HEK293 (cell line): ENCODE results near the gene TOM1L2.

Experiments
- CTCF ChIA-PET: fragments of 350-600 bp; formaldehyde crosslinking; extraction: SDS; loops from one replicate; lab custom pipeline; 2021; ENCODE audit warnings: antibody characterized with exemption; lab: Yijun Ruan, JAX
- POLR2A ChIA-PET: fragments of 300-600 bp; formaldehyde crosslinking; extraction: SDS; loops from one replicate; lab custom pipeline; 2020; ENCODE audit warnings: antibody characterized with exemption, inconsistent platforms; lab: Yijun Ruan, JAX
- H3K27ac ChIP-seq: fragments of 200-500 bp; sonication (Bioruptor generic); 2 replicates; pipeline ENCODE4 v1.5.1; 2014; ENCODE audit warnings: low read depth, low read length, control low read depth, inconsistent platforms; ENCODE audit errors: extremely low read depth
- H3K36me3 ChIP-seq, 2 experiments: fragments of 200-500 bp in 1 of 2; sonication (Bioruptor generic) in 1 of 2; 1 replicate in 1 of 2; 2 replicates in 1 of 2; pipeline ENCODE4 v1.5.1; 2014 to 2017; ENCODE audit warnings: inconsistent platforms in 2 of 2, low read length in 2 of 2; ENCODE audit not compliant: control insufficient read depth in 2 of 2, insufficient read depth in 1 of 2
- H3K4me1 ChIP-seq: fragments of 200-500 bp; sonication (Bioruptor generic); 2 replicates; pipeline ENCODE4 v1.5.1; 2014; ENCODE audit warnings: mild to moderate bottlenecking, low read length, inconsistent platforms; ENCODE audit not compliant: control insufficient read depth, insufficient read depth
- H3K4me3 ChIP-seq: 2 replicates; pipeline ENCODE4 v1.5.1; 2011; ENCODE audit warnings: low read depth, mild to moderate bottlenecking, control low read depth, low read length, moderate library complexity
- H3K9me3 ChIP-seq: fragments of 200-500 bp; sonication (Bioruptor generic); 2 replicates; pipeline ENCODE4 v1.5.1; 2014; ENCODE audit warnings: low read depth, low read length, inconsistent platforms; ENCODE audit not compliant: control insufficient read depth, insufficient read depth
- EGR2 ChIP-seq: fragments of 450-650 bp; formaldehyde crosslinking; IDR thresholded peaks from 2 replicates; pipeline ENCODE4 v1.5.1; 2016; ENCODE audit warnings: low read depth, missing biosample characterization, missing genetic modification characterization
- GLIS1 ChIP-seq: fragments of 450-650 bp; formaldehyde crosslinking; IDR thresholded peaks from 2 replicates; pipeline ENCODE4 v1.5.1; 2016; ENCODE audit warnings: missing biosample characterization, missing genetic modification characterization
- KLF16 ChIP-seq: fragments of 450-650 bp; formaldehyde crosslinking; IDR thresholded peaks from 2 replicates; pipeline ENCODE4 v1.5.1; 2017; ENCODE audit warnings: missing biosample characterization, missing genetic modification characterization
- KLF9 ChIP-seq: fragments of 450-650 bp; formaldehyde crosslinking; IDR thresholded peaks from 2 replicates; pipeline ENCODE4 v1.5.1; 2016; ENCODE audit warnings: missing biosample characterization, missing genetic modification characterization, low read depth
- OSR2 ChIP-seq: fragments of 450-650 bp; formaldehyde crosslinking; IDR thresholded peaks from 2 replicates; pipeline ENCODE4 v1.5.1; 2016; ENCODE audit warnings: missing biosample characterization, missing genetic modification characterization
- PRDM2 ChIP-seq: fragments of 450-650 bp; formaldehyde crosslinking; IDR thresholded peaks from 2 replicates; pipeline ENCODE4 v1.5.1; 2016; ENCODE audit warnings: missing biosample characterization, missing genetic modification characterization, borderline replicate concordance
- REPIN1 ChIP-seq: fragments of 450-650 bp; formaldehyde crosslinking; IDR thresholded peaks from 2 replicates; pipeline ENCODE4 v1.5.1; 2017; ENCODE audit warnings: missing biosample characterization, missing genetic modification characterization, low read depth
- ZFHX2 ChIP-seq: fragments of 450-650 bp; formaldehyde crosslinking; conservative IDR thresholded peaks from 2 replicates; pipeline ENCODE4 v1.5.1; 2016; ENCODE audit warnings: missing biosample characterization, missing genetic modification characterization
- ZNF10 ChIP-seq: fragments of 450-650 bp; formaldehyde crosslinking; IDR thresholded peaks from 2 replicates; pipeline ENCODE4 v1.5.1; 2017; ENCODE audit warnings: missing biosample characterization, missing genetic modification characterization
- ZNF133 ChIP-seq: fragments of 450-650 bp; formaldehyde crosslinking; IDR thresholded peaks from 2 replicates; pipeline ENCODE4 v1.5.1; 2016; ENCODE audit warnings: missing biosample characterization, missing genetic modification characterization
- ZNF16 ChIP-seq: fragments of 450-650 bp; formaldehyde crosslinking; IDR thresholded peaks from 2 replicates; pipeline ENCODE4 v1.5.1; 2016; ENCODE audit warnings: low read depth, missing biosample characterization, missing genetic modification characterization
- ZNF354C ChIP-seq: fragments of 450-650 bp; formaldehyde crosslinking; IDR thresholded peaks from 2 replicates; pipeline ENCODE4 v1.5.1; 2016; ENCODE audit warnings: missing biosample characterization, missing genetic modification characterization, low read depth, borderline replicate concordance
- ZNF37A ChIP-seq: fragments of 450-650 bp; IDR thresholded peaks from 2 replicates; pipeline ENCODE4 v1.5.1; 2018; ENCODE audit warnings: missing biosample characterization, missing genetic modification characterization
- ZNF391 ChIP-seq: fragments of 450-650 bp; formaldehyde crosslinking; IDR thresholded peaks from 2 replicates; pipeline ENCODE4 v1.5.1; 2016; ENCODE audit warnings: low read depth, missing biosample characterization, missing genetic modification characterization, borderline replicate concordance
- ZNF530 ChIP-seq: fragments of 450-650 bp; formaldehyde crosslinking; IDR thresholded peaks from 2 replicates; pipeline ENCODE4 v1.5.1; 2016; ENCODE audit warnings: low read depth, missing biosample characterization, missing genetic modification characterization
- ZNF571 ChIP-seq: fragments of 450-650 bp; formaldehyde crosslinking; IDR thresholded peaks from 2 replicates; pipeline ENCODE4 v1.5.0; 2017; ENCODE audit warnings: missing biosample characterization, missing genetic modification characterization
- ZNF600 ChIP-seq: fragments of 450-650 bp; formaldehyde crosslinking; IDR thresholded peaks from 2 replicates; pipeline ENCODE4 v1.5.1; 2016; ENCODE audit warnings: missing biosample characterization, missing genetic modification characterization
- ZNF654 ChIP-seq: fragments of 450-650 bp; formaldehyde crosslinking; IDR thresholded peaks from 2 replicates; pipeline ENCODE4 v1.5.1; 2016; ENCODE audit warnings: low read depth, missing biosample characterization, missing genetic modification characterization
- ZNF660 ChIP-seq: fragments of 450-650 bp; IDR thresholded peaks from 2 replicates; pipeline ENCODE4 v1.5.1; 2018; ENCODE audit warnings: missing biosample characterization, mild to moderate bottlenecking, missing genetic modification characterization
- ZNF670 ChIP-seq: fragments of 450-650 bp; formaldehyde crosslinking; IDR thresholded peaks from 2 replicates; pipeline ENCODE4 v1.5.1; 2016; ENCODE audit warnings: missing biosample characterization, missing genetic modification characterization, low read depth
- ZNF76 ChIP-seq: fragments of 450-650 bp; formaldehyde crosslinking; IDR thresholded peaks from 2 replicates; pipeline ENCODE4; 2016; ENCODE audit warnings: low read depth, missing biosample characterization, missing genetic modification characterization, borderline replicate concordance
- ZNF768 ChIP-seq: fragments of 450-650 bp; formaldehyde crosslinking; IDR thresholded peaks from 2 replicates; pipeline ENCODE4 v1.5.1; 2018; ENCODE audit warnings: missing biosample characterization, mild to moderate bottlenecking, missing genetic modification characterization
- ZNF830 ChIP-seq: fragments of 450-650 bp; IDR thresholded peaks from 2 replicates; pipeline ENCODE4 v1.5.0; 2018; ENCODE audit warnings: missing biosample characterization, missing genetic modification characterization, low read depth, mild to moderate bottlenecking, moderate library complexity
- ZSCAN5A ChIP-seq: fragments of 450-650 bp; formaldehyde crosslinking; IDR thresholded peaks from 2 replicates; pipeline ENCODE4 v1.5.1; 2016; ENCODE audit warnings: missing biosample characterization, missing genetic modification characterization
- TF ChIP-seq, protein P1 (sequence below): fragments of 450-650 bp; formaldehyde crosslinking; IDR thresholded peaks from 2 replicates; pipeline ENCODE4 v1.5.1; 2016; ENCODE audit warnings: missing biosample characterization, missing genetic modification characterization

Gene TOM1L2

GRCh38 chr17:17806611-17807274 is 165.5 kb downstream of the TOM1L2 start:
- peaks cover 2% of the 10 kb centered on the region for H3K4me1 ChIP-seq
- H3K4me3 ChIP-seq: no peak overlapping the region
- ChIA-PET CTCF (interaction anchor here (0.6 to 2.3 kb wide), 6 partner anchors 23 to 337 kb away, joined by 3 to 8 read pairs (median 4); no protein-coding TSS in a partner anchor), POLR2A (no interaction called here)
- peaks cover 0 to 69% of the 10 kb centered on the region in 2 experiments; a peak in 2 of 3 replicates for H3K36me3 ChIP-seq
- peak; percentile 89 for TF ChIP-seq ZNF10
- no peak for TF ChIP-seq ZNF670 (tag by site-specific recombination)
- TF ChIP-seq ZNF830 (tag by site-specific recombination): no peak
- TF ChIP-seq GLIS1 (tag by site-specific recombination): no peak
- no peak for TF ChIP-seq KLF9 (tag by site-specific recombination)
- TF ChIP-seq ZNF133: no peak
- no peak for TF ChIP-seq ZNF660
- peak; percentile 72; the same call in 1 of the 2 replicates for TF ChIP-seq ZNF600 (tag by site-specific recombination)
- no peak for TF ChIP-seq EGR2 (tag by site-specific recombination)
- TF ChIP-seq REPIN1 (tag by site-specific recombination): no peak
- no peak for TF ChIP-seq PRDM2
- no peaks in the 10 kb centered on the region for H3K9me3 ChIP-seq
- no peak overlapping the region for H3K27ac ChIP-seq

GRCh38 chr17:17806035-17806434 is 166.2 kb downstream of the TOM1L2 start:
- H3K9me3 ChIP-seq: no peaks in the 10 kb centered on the region
- no peak overlapping the region for H3K27ac ChIP-seq
- ChIA-PET CTCF (interaction anchor here (0.6 to 2.2 kb wide), 4 partner anchors 21 to 337 kb away, joined by 3 to 8 read pairs (median 4); no protein-coding TSS in a partner anchor), POLR2A (no interaction called here)
- H3K36me3 ChIP-seq: peaks cover 0 to 72% of the 10 kb centered on the region in 2 experiments; a peak in 2 of 3 replicates
- no peaks in the 10 kb centered on the region for H3K4me1 ChIP-seq
- no peak overlapping the region for H3K4me3 ChIP-seq
- TF ChIP-seq ZNF571 (tag by site-specific recombination): no peak
- no peak for TF ChIP-seq ZFHX2 (tag by site-specific recombination)
- no peak for TF ChIP-seq KLF16
- TF ChIP-seq ZNF768 (tag by site-specific recombination): no peak
- TF ChIP-seq OSR2 (tag by site-specific recombination): no peak
- TF ChIP-seq ZNF660: no peak
- no peak for TF ChIP-seq ZSCAN5A (tag by site-specific recombination)
- TF ChIP-seq ZNF654: no peak
- no peak for TF ChIP-seq ZNF37A (tag by site-specific recombination)
- TF ChIP-seq ZNF76 (tag by site-specific recombination): no peak
- no peak for TF ChIP-seq ZNF16
- TF ChIP-seq ZNF354C: no peak
- no peak for TF ChIP-seq ZNF391
- TF ChIP-seq, protein P1, sequence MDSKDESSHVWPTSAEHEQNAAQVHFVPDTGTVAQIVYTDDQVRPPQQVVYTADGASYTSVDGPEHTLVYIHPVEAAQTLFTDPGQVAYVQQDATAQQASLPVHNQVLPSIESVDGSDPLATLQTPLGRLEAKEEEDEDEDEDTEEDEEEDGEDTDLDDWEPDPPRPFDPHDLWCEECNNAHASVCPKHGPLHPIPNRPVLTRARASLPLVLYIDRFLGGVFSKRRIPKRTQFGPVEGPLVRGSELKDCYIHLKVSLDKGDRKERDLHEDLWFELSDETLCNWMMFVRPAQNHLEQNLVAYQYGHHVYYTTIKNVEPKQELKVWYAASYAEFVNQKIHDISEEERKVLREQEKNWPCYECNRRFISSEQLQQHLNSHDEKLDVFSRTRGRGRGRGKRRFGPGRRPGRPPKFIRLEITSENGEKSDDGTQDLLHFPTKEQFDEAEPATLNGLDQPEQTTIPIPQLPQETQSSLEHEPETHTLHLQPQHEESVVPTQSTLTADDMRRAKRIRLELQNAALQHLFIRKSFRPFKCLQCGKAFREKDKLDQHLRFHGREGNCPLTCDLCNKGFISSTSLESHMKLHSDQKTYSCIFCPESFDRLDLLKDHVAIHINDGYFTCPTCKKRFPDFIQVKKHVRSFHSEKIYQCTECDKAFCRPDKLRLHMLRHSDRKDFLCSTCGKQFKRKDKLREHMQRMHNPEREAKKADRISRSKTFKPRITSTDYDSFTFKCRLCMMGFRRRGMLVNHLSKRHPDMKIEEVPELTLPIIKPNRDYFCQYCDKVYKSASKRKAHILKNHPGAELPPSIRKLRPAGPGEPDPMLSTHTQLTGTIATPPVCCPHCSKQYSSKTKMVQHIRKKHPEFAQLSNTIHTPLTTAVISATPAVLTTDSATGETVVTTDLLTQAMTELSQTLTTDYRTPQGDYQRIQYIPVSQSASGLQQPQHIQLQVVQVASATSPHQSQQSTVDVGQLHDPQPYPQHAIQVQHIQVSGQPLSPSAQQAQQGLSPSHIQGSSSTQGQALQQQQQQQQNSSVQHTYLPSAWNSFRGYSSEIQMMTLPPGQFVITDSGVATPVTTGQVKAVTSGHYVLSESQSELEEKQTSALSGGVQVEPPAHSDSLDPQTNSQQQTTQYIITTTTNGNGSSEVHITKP (tag by site-specific recombination): no peak
- TF ChIP-seq ZNF530 (tag by site-specific recombination): no peak
